ENCODE data around the gene ARID1B. TPM values are rescaled to one million over a fixed set of nuclear protein-coding genes. Genes with fewer than 3 reads are reported as not detected.

ARID1B gene
- total RNA-seq, 1 donor from 2014 or later = 75.4 TPM

DNA sequence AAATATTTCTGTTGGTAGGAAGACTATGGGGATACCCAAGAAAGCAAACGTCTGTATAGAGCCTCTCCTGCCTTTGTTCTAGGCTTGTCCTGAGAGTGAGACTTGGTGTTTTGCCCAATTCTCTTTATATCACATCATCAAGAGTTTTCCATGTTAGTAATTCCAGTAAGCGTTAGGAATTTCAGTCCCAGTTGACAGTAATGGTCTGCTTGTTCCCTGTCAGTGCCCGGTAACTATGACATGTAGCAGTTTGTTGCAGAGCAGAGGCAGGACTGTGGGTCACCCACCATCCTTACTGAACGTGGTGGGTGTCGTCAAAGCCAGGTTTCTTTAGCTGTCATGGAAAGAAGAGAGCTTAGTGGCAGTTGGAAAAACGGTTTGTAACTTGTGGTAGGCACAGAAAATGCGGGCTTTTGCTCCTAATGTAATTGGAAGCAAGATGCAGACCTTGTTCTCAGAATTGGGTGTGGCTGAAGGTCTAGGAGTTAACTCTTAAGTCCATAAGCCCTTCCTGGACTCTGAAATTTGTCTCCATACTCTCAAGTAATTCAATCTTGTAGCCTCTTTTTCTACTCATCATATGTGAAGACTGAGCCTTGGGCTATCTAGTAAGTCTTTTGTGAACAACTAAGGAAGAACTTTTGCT is 357.3 kb downstream of the ARID1B start:
- peaks cover 18% of the 10 kb centered on the region for H3K36me3 Mint-ChIP-seq (ENCODE audit: low read depth, unreplicated experiment)
- no peak overlapping the region for H3K4me3 Mint-ChIP-seq (ENCODE audit: unreplicated experiment)
- peaks cover 27% of the 10 kb centered on the region for H3K4me1 Mint-ChIP-seq (ENCODE audit: low read depth, unreplicated experiment)
- FAIRE-seq = no peak
- Histone ChIP-seq H3K27ac (ENCODE audit: low read depth, low read length) (peak overlapping the region; percentile 28), H3K9me3 (ENCODE audit: insufficient read depth, low read depth, low read length) (no peaks in the 10 kb centered on the region), H4K20me1 (ENCODE audit: insufficient read depth, low read length) (peaks cover 4% of the 10 kb centered on the region), H2AFZ (ENCODE audit: low read depth, low read length) (no peak overlapping the region), H3K9ac (ENCODE audit: low read length) (no peak overlapping the region), H3K27me3 (ENCODE audit: insufficient read depth, low read length) (no peaks in the 10 kb centered on the region), H3K4me1 (ENCODE audit: insufficient read depth, low read length) (peaks cover 15% of the 10 kb centered on the region), H3K79me2 (ENCODE audit: insufficient read depth, low read length) (no peaks in the 10 kb centered on the region), H3K4me2 (ENCODE audit: low read length) (no peak overlapping the region), H3K4me3 (ENCODE audit: insufficient read depth, low read depth, low read length) (no peak overlapping the region), H3K36me3 (ENCODE audit: insufficient read depth, low read length) (no peaks in the 10 kb centered on the region)
- peaks cover 2% of the 10 kb centered on the region for H3K9me3 Mint-ChIP-seq (ENCODE audit: unreplicated experiment)
- TF ChIP-seq, protein P1, sequence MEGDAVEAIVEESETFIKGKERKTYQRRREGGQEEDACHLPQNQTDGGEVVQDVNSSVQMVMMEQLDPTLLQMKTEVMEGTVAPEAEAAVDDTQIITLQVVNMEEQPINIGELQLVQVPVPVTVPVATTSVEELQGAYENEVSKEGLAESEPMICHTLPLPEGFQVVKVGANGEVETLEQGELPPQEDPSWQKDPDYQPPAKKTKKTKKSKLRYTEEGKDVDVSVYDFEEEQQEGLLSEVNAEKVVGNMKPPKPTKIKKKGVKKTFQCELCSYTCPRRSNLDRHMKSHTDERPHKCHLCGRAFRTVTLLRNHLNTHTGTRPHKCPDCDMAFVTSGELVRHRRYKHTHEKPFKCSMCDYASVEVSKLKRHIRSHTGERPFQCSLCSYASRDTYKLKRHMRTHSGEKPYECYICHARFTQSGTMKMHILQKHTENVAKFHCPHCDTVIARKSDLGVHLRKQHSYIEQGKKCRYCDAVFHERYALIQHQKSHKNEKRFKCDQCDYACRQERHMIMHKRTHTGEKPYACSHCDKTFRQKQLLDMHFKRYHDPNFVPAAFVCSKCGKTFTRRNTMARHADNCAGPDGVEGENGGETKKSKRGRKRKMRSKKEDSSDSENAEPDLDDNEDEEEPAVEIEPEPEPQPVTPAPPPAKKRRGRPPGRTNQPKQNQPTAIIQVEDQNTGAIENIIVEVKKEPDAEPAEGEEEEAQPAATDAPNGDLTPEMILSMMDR (IDR thresholded peaks at IDR 0.05; ENCODE audit: insufficient read depth, low read depth, low read length) = no peak
- TF ChIP-seq EZH2 (IDR thresholded peaks at IDR 0.05; ENCODE audit: insufficient read depth, low read length) = no peak
- H3K27ac Mint-ChIP-seq (ENCODE audit: unreplicated experiment) = peak overlapping the region; percentile 53
- peak; percentile 71 for DNase-seq (ENCODE audit: low read depth)
- H3K27me3 Mint-ChIP-seq (ENCODE audit: low read depth, unreplicated experiment) = no peaks in the 10 kb centered on the region

GRCh38 chr6:157135691-157136090 is 358.5 kb downstream of the ARID1B start:
- Mint-ChIP-seq H3K27me3 (ENCODE audit: low read depth, unreplicated experiment) (no peaks in the 10 kb centered on the region), H3K4me3 (ENCODE audit: unreplicated experiment) (no peak overlapping the region), H3K9me3 (ENCODE audit: unreplicated experiment) (peaks cover 2% of the 10 kb centered on the region), H3K4me1 (ENCODE audit: low read depth, unreplicated experiment) (peaks cover 25% of the 10 kb centered on the region), H3K27ac (ENCODE audit: unreplicated experiment) (peak overlapping the region; percentile 73), H3K36me3 (ENCODE audit: low read depth, unreplicated experiment) (peaks cover 18% of the 10 kb centered on the region)
- Histone ChIP-seq H2AFZ (ENCODE audit: low read depth, low read length) (no peak overlapping the region), H3K4me1 (ENCODE audit: insufficient read depth, low read length) (peaks cover 15% of the 10 kb centered on the region), H3K9me3 (ENCODE audit: insufficient read depth, low read depth, low read length) (no peaks in the 10 kb centered on the region), H3K4me3 (ENCODE audit: insufficient read depth, low read depth, low read length) (no peak overlapping the region), H3K79me2 (ENCODE audit: insufficient read depth, low read length) (no peaks in the 10 kb centered on the region), H3K9ac (ENCODE audit: low read length) (peak overlapping the region; percentile 1), H3K27me3 (ENCODE audit: insufficient read depth, low read length) (no peaks in the 10 kb centered on the region), H4K20me1 (ENCODE audit: insufficient read depth, low read length) (peaks cover 4% of the 10 kb centered on the region), H3K27ac (ENCODE audit: low read depth, low read length) (no peak overlapping the region), H3K4me2 (ENCODE audit: low read length) (peak overlapping the region; percentile 41), H3K36me3 (ENCODE audit: insufficient read depth, low read length) (no peaks in the 10 kb centered on the region)
- DNase-seq (ENCODE audit: low read depth) (peak; percentile 46), FAIRE-seq (peak; percentile 23)
- TF ChIP-seq, protein P1 (IDR thresholded peaks at IDR 0.05; ENCODE audit: insufficient read depth, low read depth, low read length) = no peak
- TF ChIP-seq EZH2 (IDR thresholded peaks at IDR 0.05; ENCODE audit: insufficient read depth, low read length) = no peak

DNA sequence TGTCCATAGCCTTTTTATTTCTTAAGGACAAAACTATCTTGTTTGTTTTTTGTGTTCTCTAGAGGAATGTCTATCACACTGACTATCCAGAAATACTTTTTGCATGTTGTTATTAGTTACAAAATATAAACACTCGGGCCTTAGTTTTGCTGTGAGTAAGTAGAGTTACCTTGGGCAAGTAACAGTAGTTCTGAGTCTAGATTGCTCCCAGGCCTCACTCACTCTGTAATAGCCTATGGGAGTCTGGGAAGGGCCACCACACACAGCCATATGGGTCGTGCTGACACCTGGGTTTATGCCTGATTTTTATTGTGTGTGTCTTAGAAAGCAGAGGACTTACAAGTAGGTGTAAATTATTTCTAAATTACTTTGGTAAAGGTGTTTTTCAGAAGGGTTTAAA is 360.3 kb downstream of the ARID1B start:
- Mint-ChIP-seq H3K4me1 (ENCODE audit: low read depth, unreplicated experiment) (peaks cover 22% of the 10 kb centered on the region), H3K27me3 (ENCODE audit: low read depth, unreplicated experiment) (no peaks in the 10 kb centered on the region), H3K4me3 (ENCODE audit: unreplicated experiment) (no peak overlapping the region), H3K27ac (ENCODE audit: unreplicated experiment) (no peak overlapping the region), H3K36me3 (ENCODE audit: low read depth, unreplicated experiment) (peaks cover 10% of the 10 kb centered on the region), H3K9me3 (ENCODE audit: unreplicated experiment) (no peaks in the 10 kb centered on the region)
- Histone ChIP-seq H3K4me1 (ENCODE audit: insufficient read depth, low read length) (peaks cover 17% of the 10 kb centered on the region), H3K4me2 (ENCODE audit: low read length) (no peak overlapping the region), H3K27ac (ENCODE audit: low read depth, low read length) (no peak overlapping the region), H3K27me3 (ENCODE audit: insufficient read depth, low read length) (no peaks in the 10 kb centered on the region), H3K4me3 (ENCODE audit: insufficient read depth, low read depth, low read length) (no peak overlapping the region), H3K9ac (ENCODE audit: low read length) (no peak overlapping the region), H3K9me3 (ENCODE audit: insufficient read depth, low read depth, low read length) (no peaks in the 10 kb centered on the region), H2AFZ (ENCODE audit: low read depth, low read length) (no peak overlapping the region), H3K36me3 (ENCODE audit: insufficient read depth, low read length) (no peaks in the 10 kb centered on the region), H3K79me2 (ENCODE audit: insufficient read depth, low read length) (no peaks in the 10 kb centered on the region), H4K20me1 (ENCODE audit: insufficient read depth, low read length) (peaks cover 4% of the 10 kb centered on the region)
- no peak for TF ChIP-seq EZH2 (IDR thresholded peaks at IDR 0.05; ENCODE audit: insufficient read depth, low read length)
- TF ChIP-seq, protein P1 (IDR thresholded peaks at IDR 0.05; ENCODE audit: insufficient read depth, low read depth, low read length) = no peak
- DNase-seq (ENCODE audit: low read depth) (no peak), FAIRE-seq (no peak)

All from astrocyte (in vitro differentiated cells and primary cell).